H9 (cell line): ENCODE results near the gene MRAS. TPM values are rescaled to one million over a fixed set of nuclear protein-coding genes. Genes with fewer than 3 reads are reported as not detected.
"Not testable (repeated sequence)": the region's sequence is repeated elsewhere in the genome, so short reads cannot be mapped to it uniquely, and the experiment has no call there.

Experiments
- DNase-seq: peaks from one replicate; pipeline ENCODE4 v3.0.0-alpha.2; 2017
- H2AFZ ChIP-seq: one replicate; pipeline ENCODE4 v1.6.1; 2013; ENCODE audit warnings: mild to moderate bottlenecking, low read length, control low read depth, moderate library complexity
- H2AK5ac ChIP-seq: 2 replicates; pipeline ENCODE4 v1.6.1; 2013; ENCODE audit warnings: low read length, control low read depth, mixed read lengths; ENCODE audit not compliant: insufficient read length
- H2BK120ac ChIP-seq: one replicate; pipeline ENCODE4 v1.6.1; 2013; ENCODE audit warnings: low read depth, mild to moderate bottlenecking, low read length, control low read depth, inconsistent platforms; ENCODE audit not compliant: poor library complexity, severe bottlenecking
- H2BK12ac ChIP-seq: 2 replicates; pipeline ENCODE4 v1.6.1; 2013; ENCODE audit warnings: low read length, control low read depth, mixed read lengths, low read depth; ENCODE audit not compliant: insufficient read length
- H2BK15ac ChIP-seq: 2 replicates; pipeline ENCODE4 v1.6.1; 2013; ENCODE audit warnings: low read depth, low read length, control low read depth
- H2BK20ac ChIP-seq: one replicate; pipeline ENCODE4 v1.6.1; 2013; ENCODE audit warnings: low read depth, mild to moderate bottlenecking, low read length, control low read depth, inconsistent platforms; ENCODE audit not compliant: poor library complexity, severe bottlenecking
- H2BK5ac ChIP-seq: 2 replicates; pipeline ENCODE4 v1.6.1; 2013; ENCODE audit warnings: low read length, control low read depth, mixed read lengths; ENCODE audit not compliant: insufficient read length
- H3K14ac ChIP-seq: 2 replicates; pipeline ENCODE4 v1.6.1; 2013; ENCODE audit warnings: low read length, control low read depth; ENCODE audit not compliant: insufficient read depth
- H3K18ac ChIP-seq: 2 replicates; pipeline ENCODE4 v1.6.1; 2013; ENCODE audit warnings: low read depth, mild to moderate bottlenecking, mixed read lengths, low read length, control low read depth; ENCODE audit not compliant: insufficient read length
- H3K23ac ChIP-seq: 2 replicates; pipeline ENCODE4 v1.6.1; 2013; ENCODE audit warnings: low read length, control low read depth, mixed read lengths, low read depth; ENCODE audit not compliant: insufficient read length
- H3K23me2 ChIP-seq: 2 replicates; pipeline ENCODE4 v1.6.1; 2013; ENCODE audit warnings: low read depth, mild to moderate bottlenecking, mixed read lengths, low read length, control low read depth; ENCODE audit not compliant: insufficient read length, poor library complexity, severe bottlenecking
- H3K27ac ChIP-seq: 2 replicates; pipeline ENCODE4 v1.5.1; 2013; ENCODE audit warnings: low read length, control low read depth, mixed read lengths, low read depth; ENCODE audit not compliant: insufficient read length
- H3K27me3 ChIP-seq: 2 replicates; pipeline ENCODE4 v1.6.1; 2013; ENCODE audit warnings: low read length, control low read depth, inconsistent platforms; ENCODE audit not compliant: insufficient read depth
- H3K4ac ChIP-seq: 2 replicates; pipeline ENCODE4 v1.6.1; 2013; ENCODE audit warnings: low read depth, mild to moderate bottlenecking, control low read depth, inconsistent platforms, low read length, moderate library complexity
- H3K4me1 ChIP-seq: 2 replicates; pipeline ENCODE4 v1.6.1; 2013; ENCODE audit warnings: low read length, control low read depth, inconsistent platforms; ENCODE audit not compliant: insufficient read depth
- H3K4me2 ChIP-seq: 2 replicates; pipeline ENCODE4 v1.6.1; 2013; ENCODE audit warnings: low read length, control low read depth, mixed read lengths; ENCODE audit not compliant: insufficient read length, insufficient read depth
- H3K56ac ChIP-seq: 2 replicates; pipeline ENCODE4 v1.6.1; 2013; ENCODE audit warnings: low read depth, mild to moderate bottlenecking, mixed read lengths, low read length, control low read depth; ENCODE audit not compliant: insufficient read length
- H3K79me1 ChIP-seq: 2 replicates; pipeline ENCODE4 v1.6.1; 2013; ENCODE audit warnings: low read depth, mild to moderate bottlenecking, moderate library complexity, low read length, control low read depth, inconsistent platforms; ENCODE audit not compliant: insufficient read depth, poor library complexity, severe bottlenecking
- H3K79me2 ChIP-seq: 2 replicates; pipeline ENCODE4 v1.6.1; 2013; ENCODE audit warnings: low read length, control low read depth, inconsistent platforms; ENCODE audit not compliant: insufficient read depth
- H3K9ac ChIP-seq: 2 replicates; pipeline ENCODE4 v1.6.1; 2013; ENCODE audit warnings: low read length, control low read depth, mixed read lengths; ENCODE audit not compliant: insufficient read length; ENCODE audit errors: extremely low read depth
- H3K9me3 ChIP-seq: one replicate; pipeline ENCODE4 v1.6.1; 2013; ENCODE audit warnings: low read depth, low read length, inconsistent platforms; ENCODE audit not compliant: control insufficient read depth
- H3T11ph ChIP-seq: one replicate; pipeline ENCODE4 v1.6.1; 2013; ENCODE audit warnings: mild to moderate bottlenecking, low read length, control low read depth, inconsistent platforms
- H4K20me1 ChIP-seq: one replicate; pipeline ENCODE4 v1.6.1; 2013; ENCODE audit not compliant: control insufficient read depth, insufficient read length, insufficient read depth
- H4K5ac ChIP-seq: 2 replicates; pipeline ENCODE4 v1.6.1; 2013; ENCODE audit warnings: low read depth, mild to moderate bottlenecking, mixed read lengths, low read length, control low read depth; ENCODE audit not compliant: insufficient read length
- H4K8ac ChIP-seq: replicated peaks from 2 replicates; pipeline ENCODE4 v1.6.1; 2013; ENCODE audit warnings: low read length, control low read depth, mixed read lengths, low read depth; ENCODE audit not compliant: insufficient read length
- H4K91ac ChIP-seq: 2 replicates; pipeline ENCODE4 v1.6.1; 2013; ENCODE audit warnings: low read depth, mild to moderate bottlenecking, moderate library complexity, mixed read lengths, low read length, control low read depth; ENCODE audit not compliant: insufficient read length
- H3K27ac Mint-ChIP-seq, 3 experiments: 2 replicates in 2 of 3; 3 replicates in 1 of 3; pipeline ENCODE4 v1.8.0; 2020 to 2021; ENCODE audit warnings: mixed read lengths in 3 of 3, mild to moderate bottlenecking in 1 of 3, moderate library complexity in 1 of 3
- H3K27me3 Mint-ChIP-seq: 2 replicates; pipeline ENCODE4 v1.8.0; 2021; ENCODE audit warnings: low read depth, mild to moderate bottlenecking, moderate library complexity, mixed read lengths
- H3K36me3 Mint-ChIP-seq, 3 experiments: 2 replicates in 2 of 3; 3 replicates in 1 of 3; pipeline ENCODE4 v1.8.0; 2020 to 2021; ENCODE audit warnings: low read depth in 3 of 3, mixed read lengths in 3 of 3; ENCODE audit not compliant: insufficient read depth in 1 of 3
- H3K4me1 Mint-ChIP-seq, 2 experiments: 2 replicates each; pipeline ENCODE4 v1.8.0; 2020; ENCODE audit warnings: mixed read lengths in 2 of 2
- H3K4me3 Mint-ChIP-seq, 2 experiments: 2 replicates in 1 of 2; 3 replicates in 1 of 2; pipeline ENCODE4 v1.8.0; 2020 to 2021; ENCODE audit warnings: mild to moderate bottlenecking in 2 of 2, mixed read lengths in 2 of 2, moderate library complexity in 1 of 2
- H3K9me3 Mint-ChIP-seq, 2 experiments: 2 replicates in 1 of 2; 3 replicates in 1 of 2; pipeline ENCODE4 v1.8.0; 2020; ENCODE audit warnings: mild to moderate bottlenecking in 2 of 2, mixed read lengths in 2 of 2, moderate library complexity in 1 of 2
- WGBS: extraction: QIAGEN DNeasy Blood & Tissue Kit; methylation state at CpG from one replicate; pipeline ENCODE4 v1.1.7; 2013; ENCODE audit warnings: missing lambda C conversion rate, low lambda C conversion rate, mixed read lengths; ENCODE audit not compliant: insufficient read length; ENCODE audit errors: extremely low coverage; 5-methylcytosine and 5-hydroxymethylcytosine counted together
- total RNA-seq: library from RNA; stranded (reverse); gene quantifications from 2 replicates; pipeline ENCODE4 v1.2.1, GENCODE V29; 2021
- TF ChIP-seq, protein P1 (sequence below): fragments of 200-600 bp; sonication (generic); conservative IDR thresholded peaks from 3 replicates; pipeline ENCODE4 v1.8.0; 2021; ENCODE audit warnings: antibody characterized with exemption, mild to moderate bottlenecking

The MRAS gene
- total RNA-seq, 1 experiment from 2014 or later = 10.9 TPM

DNA sequence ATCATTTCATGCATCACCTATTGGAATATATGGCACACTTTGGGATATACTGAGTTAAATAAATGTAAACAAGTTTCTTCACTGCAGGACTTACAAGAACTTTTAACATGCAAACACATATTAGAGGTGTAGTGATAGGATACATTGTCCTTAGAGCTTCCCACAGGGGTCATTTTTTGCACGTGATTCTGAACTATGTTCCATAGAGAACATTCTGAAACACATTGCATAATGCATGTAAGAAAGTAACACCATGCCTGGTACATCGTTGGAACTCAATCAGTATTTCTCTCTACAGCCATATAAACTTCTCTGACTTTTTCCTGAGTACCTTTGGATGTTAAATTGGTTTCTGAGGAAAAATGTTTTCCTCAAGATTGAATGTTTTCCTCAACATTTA, 28.3 kb downstream of the MRAS start:
- WGBS = no CpG with 5 or more reads among the region's 2 CpGs
- Mint-ChIP-seq H3K9me3 (no peaks in the 10 kb centered on the region), H3K27me3 (no peaks in the 10 kb centered on the region), H3K27ac (no peak overlapping the region), H3K36me3 (peaks cover 3 to 15% (median 7%) of the 10 kb centered on the region in 3 experiments; a peak in 6 of 7 replicates), H3K4me3 (no peak overlapping the region), H3K4me1 (peaks cover 6% of the 10 kb centered on the region in 2 experiments; a peak in 3 of 4 replicates)
- H2BK12ac ChIP-seq = no peak overlapping the region
- H2BK5ac ChIP-seq = no peak overlapping the region
- no peaks in the 10 kb centered on the region for H4K20me1 ChIP-seq
- no peak overlapping the region for H2AK5ac ChIP-seq
- no peak overlapping the region for H3K27ac ChIP-seq
- H3K23me2 ChIP-seq = no peaks in the 10 kb centered on the region
- H3K18ac ChIP-seq = no peak overlapping the region
- H3K9ac ChIP-seq = no peak overlapping the region
- H3K56ac ChIP-seq = no peak overlapping the region
- no peak overlapping the region for H3K23ac ChIP-seq
- no peaks in the 10 kb centered on the region for H3K79me2 ChIP-seq
- DNase-seq = no peak
- H4K5ac ChIP-seq = no peak overlapping the region
- H3K4me2 ChIP-seq = no peak overlapping the region
- no peak overlapping the region for H2BK120ac ChIP-seq
- no peak overlapping the region for H3T11ph ChIP-seq
- H2BK20ac ChIP-seq = no peak overlapping the region
- H3K14ac ChIP-seq = no peak overlapping the region
- H2AFZ ChIP-seq = no peak overlapping the region
- H3K79me1 ChIP-seq = no peaks in the 10 kb centered on the region
- H3K4me1 ChIP-seq = no peaks in the 10 kb centered on the region
- H3K4ac ChIP-seq = no peak overlapping the region
- no peak overlapping the region for H2BK15ac ChIP-seq
- H3K27me3 ChIP-seq = no peaks in the 10 kb centered on the region
- H3K9me3 ChIP-seq = no peaks in the 10 kb centered on the region
- no peak overlapping the region for H4K91ac ChIP-seq
- TF ChIP-seq, protein P1, sequence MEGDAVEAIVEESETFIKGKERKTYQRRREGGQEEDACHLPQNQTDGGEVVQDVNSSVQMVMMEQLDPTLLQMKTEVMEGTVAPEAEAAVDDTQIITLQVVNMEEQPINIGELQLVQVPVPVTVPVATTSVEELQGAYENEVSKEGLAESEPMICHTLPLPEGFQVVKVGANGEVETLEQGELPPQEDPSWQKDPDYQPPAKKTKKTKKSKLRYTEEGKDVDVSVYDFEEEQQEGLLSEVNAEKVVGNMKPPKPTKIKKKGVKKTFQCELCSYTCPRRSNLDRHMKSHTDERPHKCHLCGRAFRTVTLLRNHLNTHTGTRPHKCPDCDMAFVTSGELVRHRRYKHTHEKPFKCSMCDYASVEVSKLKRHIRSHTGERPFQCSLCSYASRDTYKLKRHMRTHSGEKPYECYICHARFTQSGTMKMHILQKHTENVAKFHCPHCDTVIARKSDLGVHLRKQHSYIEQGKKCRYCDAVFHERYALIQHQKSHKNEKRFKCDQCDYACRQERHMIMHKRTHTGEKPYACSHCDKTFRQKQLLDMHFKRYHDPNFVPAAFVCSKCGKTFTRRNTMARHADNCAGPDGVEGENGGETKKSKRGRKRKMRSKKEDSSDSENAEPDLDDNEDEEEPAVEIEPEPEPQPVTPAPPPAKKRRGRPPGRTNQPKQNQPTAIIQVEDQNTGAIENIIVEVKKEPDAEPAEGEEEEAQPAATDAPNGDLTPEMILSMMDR = no peak
- no peak overlapping the region for H4K8ac ChIP-seq

DNA sequence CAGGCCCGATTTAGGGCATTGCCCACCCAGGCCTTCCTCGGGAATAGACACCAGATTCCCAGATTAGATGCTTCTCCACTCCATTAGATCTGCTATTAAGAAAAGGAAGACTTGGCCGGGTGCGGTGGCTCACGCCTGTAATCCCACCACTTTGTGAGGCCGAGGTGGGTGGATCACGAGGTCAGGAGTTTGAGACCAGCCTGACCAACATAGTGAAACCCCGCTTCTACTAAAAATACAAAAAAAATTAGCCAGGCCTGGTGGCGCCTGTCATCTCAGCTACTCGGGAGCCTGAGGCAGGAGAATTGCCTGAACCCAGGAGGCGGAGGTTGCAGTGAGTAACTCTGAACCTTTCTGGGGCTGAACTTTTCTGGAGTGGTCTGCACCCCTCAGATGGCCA, 28.8 kb downstream of the MRAS start:
- not testable (repeated sequence) for H3K23ac ChIP-seq, H2AFZ ChIP-seq, H3T11ph ChIP-seq, H3K56ac ChIP-seq, H3K4ac ChIP-seq, DNase-seq, H2BK120ac ChIP-seq, H3K27ac ChIP-seq, H3K4me3 Mint-ChIP-seq, H2BK12ac ChIP-seq, H4K20me1 ChIP-seq, H3K4me2 ChIP-seq, H3K79me1 ChIP-seq, H3K4me1 Mint-ChIP-seq, H3K9me3 Mint-ChIP-seq, H3K4me1 ChIP-seq, H3K9ac ChIP-seq, H3K9me3 ChIP-seq, H2BK20ac ChIP-seq, H4K5ac ChIP-seq, H3K14ac ChIP-seq, H3K27me3 Mint-ChIP-seq, H3K79me2 ChIP-seq, H3K27me3 ChIP-seq, H2AK5ac ChIP-seq, H3K18ac ChIP-seq, H2BK15ac ChIP-seq, H4K91ac ChIP-seq, H3K27ac Mint-ChIP-seq, H3K23me2 ChIP-seq, H2BK5ac ChIP-seq, H4K8ac ChIP-seq
- peaks cover 3 to 15% (median 7%) of the 10 kb centered on the region in 3 experiments; a peak in 6 of 7 replicates for H3K36me3 Mint-ChIP-seq
- no CpG with 5 or more reads among the region's 11 CpGs for WGBS
